ENCODE measurements around the gene KIAA1328.
"Not testable (repeated sequence)": the region's sequence is repeated elsewhere in the genome, so short reads cannot be mapped to it uniquely, and the experiment has no call there.

Gene KIAA1328

GRCh38 chr18:36828630-36829361 lies at the start of gene KIAA1328, which contains the start of gene TPGS2:
KIAA1328 (plus strand) TSS chr18:36829127; CDS start chr18:36829139, 12 bp downstream.
TPGS2 (minus strand) TSS chr18:36829002; CDS start chr18:36828767, 235 bp downstream.
- peak; percentile 78 for DNase-seq

GRCh38 chr18:36780748-36781147 lies 48.2 kb upstream of the KIAA1328 start:
- no peak for DNase-seq

GRCh38 chr18:36782710-36783109 lies 46.2 kb upstream of the KIAA1328 start:
- DNase-seq: no peak

- no peak for DNase-seq
Measured at GRCh38 chr18:36783792-36784191, 45.1 kb upstream of the KIAA1328 start.

- DNase-seq: no peak
Measured at GRCh38 chr18:36786686-36787085, 42.2 kb upstream of the KIAA1328 start.

- DNase-seq: no peak
Measured at GRCh38 chr18:36792634-36793283, 36.2 kb upstream of the KIAA1328 start.

- DNase-seq: no peak
Measured at GRCh38 chr18:36798738-36799473, 30.0 kb upstream of the KIAA1328 start.

GRCh38 chr18:36805105-36805504 lies 23.8 kb upstream of the KIAA1328 start:
- no peak for DNase-seq

GRCh38 chr18:36808681-36809080 lies 20.2 kb upstream of the KIAA1328 start:
- DNase-seq: no peak

GRCh38 chr18:36809590-36810381 lies 19.1 kb upstream of the KIAA1328 start:
- peak; percentile 41 for DNase-seq

GRCh38 chr18:36811430-36811829 lies 17.5 kb upstream of the KIAA1328 start:
- DNase-seq: no peak

- no peak for DNase-seq
Measured at GRCh38 chr18:36811955-36812354, 17.0 kb upstream of the KIAA1328 start.

- no peak for DNase-seq
Measured at GRCh38 chr18:36812678-36813077, 16.2 kb upstream of the KIAA1328 start.

- DNase-seq: no peak
Measured at GRCh38 chr18:36813101-36813775, 15.7 kb upstream of the KIAA1328 start.

GRCh38 chr18:36813824-36814223 lies 15.1 kb upstream of the KIAA1328 start:
- no peak for DNase-seq

- no peak for DNase-seq
Measured at GRCh38 chr18:36814994-36815393, 13.9 kb upstream of the KIAA1328 start.

- not testable (repeated sequence) for DNase-seq
Measured at GRCh38 chr18:36816096-36816495, 12.8 kb upstream of the KIAA1328 start.

- DNase-seq: no peak
Measured at GRCh38 chr18:36817039-36817438, 11.9 kb upstream of the KIAA1328 start.

- DNase-seq: no peak
Measured at GRCh38 chr18:36818652-36819051, 10.3 kb upstream of the KIAA1328 start.

- no peak for DNase-seq
Measured at GRCh38 chr18:36819621-36820020, 9.3 kb upstream of the KIAA1328 start.

GRCh38 chr18:36821681-36822080 lies 7.2 kb upstream of the KIAA1328 start:
- no peak for DNase-seq

- no peak for DNase-seq
Measured at GRCh38 chr18:36825526-36825925, 3.4 kb upstream of the KIAA1328 start.
